DMS 273 (cell line): ENCODE measurements around the gene RPP38.

Source experiments
- DNase-seq: peaks from one replicate; lab custom pipeline; 2025; ENCODE audit not compliant: unreplicated experiment; lab: John Stamatoyannopoulos, UW

RPP38 gene

GRCh38 chr10:15149042-15149771 is 52.1 kb downstream of the RPP38 start:
- no peak for DNase-seq

DNA sequence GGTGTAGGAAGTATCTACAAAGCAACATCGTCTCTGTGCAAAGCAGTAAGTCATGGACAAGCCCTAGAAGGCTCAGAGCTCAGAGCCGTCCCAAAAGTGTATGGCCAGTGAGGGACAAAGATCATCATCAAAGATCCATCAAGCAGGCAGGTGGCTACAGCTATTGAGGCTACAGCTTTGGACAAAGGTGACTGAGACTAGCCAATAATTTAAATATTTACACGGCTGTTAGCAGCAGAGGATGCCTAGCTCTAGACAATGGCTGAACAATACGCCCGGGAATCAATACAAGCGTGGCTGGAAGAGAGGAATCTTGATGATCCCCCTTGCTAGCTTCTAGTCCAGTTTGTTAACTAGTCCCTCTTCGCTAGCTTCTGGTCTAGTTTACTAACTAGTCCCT is 53.4 kb downstream of the RPP38 start:
- DNase-seq: no peak

DNA sequence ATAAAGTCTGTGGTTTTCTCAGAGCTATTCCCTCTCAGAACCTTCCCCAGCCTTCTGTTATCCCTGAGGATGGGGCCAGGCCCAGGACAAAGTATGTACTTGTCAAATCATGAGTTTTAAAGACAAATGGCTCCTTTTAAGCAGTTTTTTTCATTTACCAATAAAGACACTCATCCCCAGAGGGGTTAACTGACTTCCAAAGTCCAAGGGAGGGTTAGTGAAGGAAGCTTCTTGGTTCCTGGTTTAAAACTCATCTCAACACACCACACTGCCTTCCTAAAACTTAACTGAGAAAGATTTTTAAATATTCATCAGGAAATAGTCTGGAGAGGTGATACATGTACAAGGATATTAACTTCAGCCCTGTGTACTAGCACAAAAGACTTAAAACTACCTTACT is 55.4 kb downstream of the RPP38 start:
- DNase-seq: no peak
